ENCODE measurements around the gene BMPR1B. TPM values are rescaled to one million over a fixed set of nuclear protein-coding genes. Genes with fewer than 3 reads are reported as not detected.

Gene BMPR1B
- total RNA-seq, 1 experiment from 2014 or later = 0.35 TPM

- Histone ChIP-seq H3K79me2 (ENCODE audit: insufficient read depth, low read length) (no peaks in the 10 kb centered on the region), H2BK20ac (ENCODE audit: low read depth, low read length, poor library complexity, severe bottlenecking) (no peak overlapping the region), H3T11ph (ENCODE audit: low read length) (no peak overlapping the region), H2BK12ac (ENCODE audit: insufficient read length, low read depth, low read length) (no peak overlapping the region), H4K20me1 (ENCODE audit: control insufficient read depth, insufficient read depth, insufficient read length) (peaks cover 3% of the 10 kb centered on the region), H2AK5ac (ENCODE audit: insufficient read length, low read length) (no peak overlapping the region), H4K91ac (ENCODE audit: insufficient read length, low read depth, low read length) (no peak overlapping the region), H3K79me1 (ENCODE audit: insufficient read depth, low read depth, low read length, poor library complexity, severe bottlenecking) (no peaks in the 10 kb centered on the region), H3K23ac (ENCODE audit: insufficient read length, low read depth, low read length) (no peak overlapping the region), H3K14ac (ENCODE audit: insufficient read depth, low read length) (no peak overlapping the region), H2BK120ac (ENCODE audit: low read depth, low read length, poor library complexity, severe bottlenecking) (no peak overlapping the region), H3K9me3 (ENCODE audit: control insufficient read depth, low read depth, low read length) (no peaks in the 10 kb centered on the region), H3K27me3 (ENCODE audit: insufficient read depth, low read length) (no peaks in the 10 kb centered on the region), H2AFZ (ENCODE audit: low read length) (no peak overlapping the region), H3K27ac (ENCODE audit: insufficient read length, low read depth, low read length) (no peak overlapping the region), H3K4me2 (ENCODE audit: insufficient read depth, insufficient read length, low read length) (no peak overlapping the region), H3K4me1 (ENCODE audit: insufficient read depth, low read length) (no peaks in the 10 kb centered on the region), H4K5ac (ENCODE audit: insufficient read length, low read depth, low read length) (no peak overlapping the region), H2BK15ac (ENCODE audit: low read depth, low read length) (no peak overlapping the region), H3K9ac (ENCODE audit: extremely low read depth, insufficient read length, low read length) (no peak overlapping the region), H3K18ac (ENCODE audit: insufficient read length, low read depth, low read length) (no peak overlapping the region), H3K56ac (ENCODE audit: insufficient read length, low read depth, low read length) (no peak overlapping the region), H2BK5ac (ENCODE audit: insufficient read length, low read length) (no peak overlapping the region), H4K8ac (replicated peaks; ENCODE audit: insufficient read length, low read depth, low read length) (no peak overlapping the region), H3K4ac (ENCODE audit: low read depth, low read length) (no peak overlapping the region), H3K23me2 (ENCODE audit: insufficient read length, low read depth, low read length, poor library complexity, severe bottlenecking) (no peaks in the 10 kb centered on the region)
- no peak for DNase-seq
- no peaks in the 10 kb centered on the region; a peak in 1 of 7 replicates for H3K36me3 Mint-ChIP-seq (ENCODE audit: insufficient read depth in 1 of 3, low read depth in 3 of 3)
- H3K27ac Mint-ChIP-seq = peak overlapping the region in 2 of 3 experiments; percentile 2 to 90; a peak in 3 of 7 replicates
- H3K27me3 Mint-ChIP-seq (ENCODE audit: low read depth) = no peaks in the 10 kb centered on the region
- no peaks in the 10 kb centered on the region for H3K9me3 Mint-ChIP-seq
- TF ChIP-seq CTCF (conservative IDR thresholded peaks at IDR 0.05) = no peak
- peaks cover 4 to 5% of the 10 kb centered on the region in 2 experiments for H3K4me1 Mint-ChIP-seq
- H3K4me3 Mint-ChIP-seq = no peak overlapping the region
- WGBS (ENCODE audit: extremely low coverage, insufficient read length, low lambda C conversion rate) = no CpG with 5 or more reads among the region's 5 CpGs
These were observed 68.5 kb downstream of the BMPR1B start for GRCh38 chr4:94826206-94826605.

Measured in H9 (cell line).